DND-41 (cell line): Measurements from ENCODE around the gene GFAP.

Experiments
- ATAC-seq: fragments of 200-7000 bp; cut with Tn5 transposase; 3 replicates; pipeline ENCODE4 v1.9.1; 2021; ENCODE audit warnings: low read depth; ENCODE audit not compliant: insufficient read depth
- DNase-seq: peaks from one replicate; pipeline ENCODE4 v3.0.0-alpha.2; 2020
- H2AFZ ChIP-seq: 2 replicates; pipeline ENCODE4 v1.6.0; 2012; ENCODE audit warnings: low read depth, low read length
- H3K27ac ChIP-seq: 2 replicates; pipeline ENCODE4 v1.5.1; 2012; ENCODE audit warnings: low read length, inconsistent platforms
- H3K27me3 ChIP-seq: fragments of 200-600 bp; sonication (generic); 2 replicates; pipeline ENCODE4 v1.6.0; 2012; ENCODE audit warnings: low read length, mild to moderate bottlenecking, inconsistent platforms; ENCODE audit not compliant: insufficient read depth, poor library complexity
- H3K36me3 ChIP-seq: 2 replicates; pipeline ENCODE4 v1.5.1; 2012; ENCODE audit warnings: low read length, inconsistent platforms; ENCODE audit not compliant: insufficient read depth
- H3K4me1 ChIP-seq: 2 replicates; pipeline ENCODE4 v1.5.1; 2012; ENCODE audit warnings: mild to moderate bottlenecking, low read length; ENCODE audit not compliant: insufficient read depth
- H3K4me2 ChIP-seq: 2 replicates; pipeline ENCODE4 v1.6.0; 2012; ENCODE audit warnings: mild to moderate bottlenecking, moderate library complexity, low read length, inconsistent platforms; ENCODE audit not compliant: insufficient read depth
- H3K4me3 ChIP-seq, 2 experiments: fragments of 200-600 bp in 1 of 2; shearing (Covaris generic) in 1 of 2; 2 replicates each; pipeline ENCODE4 v1.5.1; 2012 to 2016; ENCODE audit warnings: inconsistent platforms in 2 of 2, low read length in 2 of 2, mild to moderate bottlenecking in 2 of 2, low read depth in 1 of 2, moderate library complexity in 1 of 2
- H3K79me2 ChIP-seq: 2 replicates; pipeline ENCODE4 v1.6.0; 2012; ENCODE audit warnings: low read length, inconsistent platforms; ENCODE audit not compliant: insufficient read depth
- H3K9ac ChIP-seq: 2 replicates; pipeline ENCODE4 v1.6.0; 2012; ENCODE audit warnings: low read depth, mild to moderate bottlenecking, inconsistent platforms, low read length, moderate library complexity
- H3K9me3 ChIP-seq: 2 replicates; pipeline ENCODE4 v1.5.1; 2012; ENCODE audit warnings: low read length, moderate library complexity, mild to moderate bottlenecking, inconsistent platforms; ENCODE audit not compliant: insufficient read depth, severe bottlenecking
- H4K20me1 ChIP-seq: 2 replicates; pipeline ENCODE4 v1.6.0; 2012; ENCODE audit warnings: low read length; ENCODE audit not compliant: insufficient read depth
- CTCF ChIP-seq: IDR thresholded peaks from 2 replicates; pipeline ENCODE4 v1.5.1; 2012; ENCODE audit warnings: borderline replicate concordance, low read length, moderate library complexity, mild to moderate bottlenecking; ENCODE audit not compliant: poor library complexity, severe bottlenecking; ENCODE audit errors: extremely low read depth
- EZH2 ChIP-seq: IDR thresholded peaks from 3 replicates; pipeline ENCODE4 v1.6.1; 2012; ENCODE audit warnings: borderline replicate concordance, low read depth, mild to moderate bottlenecking, moderate library complexity, low read length, inconsistent platforms; ENCODE audit not compliant: severe bottlenecking

The GFAP gene

GRCh38 chr17:44902135-44902760, 13.1 kb downstream of the GFAP start:
- Histone ChIP-seq H3K79me2 (peaks cover 22% of the 10 kb centered on the region), H3K27me3 (no peaks in the 10 kb centered on the region), H3K4me3 (no peak overlapping the region), H4K20me1 (no peaks in the 10 kb centered on the region; the same call in none of the 2 replicates), H3K36me3 (no peaks in the 10 kb centered on the region; the same call in 1 of the 2 replicates), H3K4me2 (no peak overlapping the region), H3K9me3 (no peaks in the 10 kb centered on the region), H3K4me1 (peaks cover 23% of the 10 kb centered on the region), H3K9ac (no peak overlapping the region), H3K27ac (no peak overlapping the region), H2AFZ (no peak overlapping the region)
- TF ChIP-seq EZH2 (no peak), CTCF (no peak)
- ATAC-seq = no peak
- no peak for DNase-seq

GRCh38 chr17:44901411-44901921, 13.8 kb downstream of the GFAP start:
- Histone ChIP-seq H3K4me3 (no peak overlapping the region), H3K79me2 (peaks cover 30% of the 10 kb centered on the region), H3K4me2 (no peak overlapping the region), H3K4me1 (peaks cover 23% of the 10 kb centered on the region), H3K36me3 (no peaks in the 10 kb centered on the region; the same call in 1 of the 2 replicates), H3K9ac (no peak overlapping the region), H3K27ac (no peak overlapping the region), H4K20me1 (no peaks in the 10 kb centered on the region; the same call in none of the 2 replicates), H3K9me3 (no peaks in the 10 kb centered on the region), H2AFZ (no peak overlapping the region), H3K27me3 (no peaks in the 10 kb centered on the region)
- TF ChIP-seq CTCF (no peak), EZH2 (no peak)
- no peak for ATAC-seq
- DNase-seq = no peak

- no peak overlapping the region for H3K27ac ChIP-seq
- H3K36me3 ChIP-seq = peaks cover 1% of the 10 kb centered on the region
- TF ChIP-seq CTCF (no peak), EZH2 (no peak)
- DNase-seq = no peak
- ATAC-seq = no peak
- H3K4me3 ChIP-seq = no peak overlapping the region
- H3K4me2 ChIP-seq = no peak overlapping the region
- H3K9ac ChIP-seq = no peak overlapping the region
- H3K9me3 ChIP-seq = no peaks in the 10 kb centered on the region
- no peaks in the 10 kb centered on the region for H3K27me3 ChIP-seq
- peaks cover 35% of the 10 kb centered on the region for H3K79me2 ChIP-seq
- H3K4me1 ChIP-seq = peaks cover 23% of the 10 kb centered on the region
- peaks cover 2% of the 10 kb centered on the region; the same call in 1 of the 2 replicates for H4K20me1 ChIP-seq
- no peak overlapping the region for H2AFZ ChIP-seq
Observed at GRCh38 chr17:44900894-44901293, 14.4 kb downstream of the GFAP start.
